Measurements from ENCODE around the gene TPK1. TPM values are rescaled to one million over a fixed set of nuclear protein-coding genes. Genes with fewer than 3 reads are reported as not detected.

TPK1 gene
- total RNA-seq, 4 donors from 2014 or later: 4.5 to 11.8 (median 8.0) TPM

DNA sequence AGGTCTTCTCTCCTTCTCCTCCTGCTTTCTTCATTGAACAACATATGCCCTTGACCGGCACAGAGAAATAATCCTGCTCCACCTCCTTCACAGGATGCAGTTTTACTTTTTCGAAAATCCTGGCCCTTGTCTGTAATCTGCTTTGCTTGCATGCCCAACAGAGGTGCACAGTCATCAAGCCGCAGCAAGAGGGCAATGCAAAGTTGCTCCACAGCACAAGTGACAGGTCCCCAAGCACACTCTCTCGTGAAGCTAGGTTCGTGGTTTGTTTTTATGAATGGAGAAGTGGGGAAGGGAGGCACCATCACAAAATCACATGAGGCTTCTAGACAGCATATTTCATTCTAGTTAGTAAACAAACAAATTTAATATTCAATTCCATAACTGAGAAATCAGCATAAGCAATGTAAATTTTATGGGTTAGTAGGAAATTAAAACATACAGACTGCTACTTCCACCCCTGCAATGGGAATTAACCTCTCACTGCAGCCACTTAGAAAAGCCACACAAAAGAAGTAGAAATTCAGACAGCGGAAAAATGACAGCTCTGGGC, 178.8 kb downstream of the TPK1 start:
- no peak for ATAC-seq (ENCODE audit: low FRiP score)

GRCh38 chr7:144653449-144653848, 182.4 kb downstream of the TPK1 start:
- DNase-seq (ENCODE audit: low spot score): no peak
- TF ChIP-seq, protein P1, sequence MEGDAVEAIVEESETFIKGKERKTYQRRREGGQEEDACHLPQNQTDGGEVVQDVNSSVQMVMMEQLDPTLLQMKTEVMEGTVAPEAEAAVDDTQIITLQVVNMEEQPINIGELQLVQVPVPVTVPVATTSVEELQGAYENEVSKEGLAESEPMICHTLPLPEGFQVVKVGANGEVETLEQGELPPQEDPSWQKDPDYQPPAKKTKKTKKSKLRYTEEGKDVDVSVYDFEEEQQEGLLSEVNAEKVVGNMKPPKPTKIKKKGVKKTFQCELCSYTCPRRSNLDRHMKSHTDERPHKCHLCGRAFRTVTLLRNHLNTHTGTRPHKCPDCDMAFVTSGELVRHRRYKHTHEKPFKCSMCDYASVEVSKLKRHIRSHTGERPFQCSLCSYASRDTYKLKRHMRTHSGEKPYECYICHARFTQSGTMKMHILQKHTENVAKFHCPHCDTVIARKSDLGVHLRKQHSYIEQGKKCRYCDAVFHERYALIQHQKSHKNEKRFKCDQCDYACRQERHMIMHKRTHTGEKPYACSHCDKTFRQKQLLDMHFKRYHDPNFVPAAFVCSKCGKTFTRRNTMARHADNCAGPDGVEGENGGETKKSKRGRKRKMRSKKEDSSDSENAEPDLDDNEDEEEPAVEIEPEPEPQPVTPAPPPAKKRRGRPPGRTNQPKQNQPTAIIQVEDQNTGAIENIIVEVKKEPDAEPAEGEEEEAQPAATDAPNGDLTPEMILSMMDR (IDR thresholded peaks at IDR 0.05): no peak
- ATAC-seq (ENCODE audit: low FRiP score): no peak

More for the DNA sequence above, 178.8 kb downstream of the TPK1 start:
- TF ChIP-seq, protein P1 (IDR thresholded peaks at IDR 0.05): no peak
- no peak for DNase-seq (ENCODE audit: low spot score)

DNA sequence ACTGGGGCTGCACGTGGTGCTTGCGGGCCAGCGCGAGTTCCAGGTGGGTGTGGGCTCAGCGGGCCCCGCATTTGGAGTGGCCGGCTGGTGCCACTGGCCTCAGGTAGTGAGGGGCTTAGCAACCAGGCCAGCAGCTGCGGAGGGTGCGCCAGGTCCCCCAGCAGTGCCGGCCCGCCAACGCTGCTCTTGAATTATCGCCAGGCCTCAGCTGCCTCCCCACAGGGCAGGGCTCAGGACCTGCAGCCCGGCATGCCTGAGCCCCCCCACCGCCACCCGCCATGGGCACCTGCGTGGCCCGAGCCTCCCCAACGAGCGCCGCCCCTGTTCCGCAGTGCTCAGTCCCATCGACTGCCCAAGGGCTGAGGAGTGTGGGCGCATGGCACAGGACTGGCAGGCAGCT, 185.4 kb downstream of the TPK1 start:
- TF ChIP-seq, protein P1 (IDR thresholded peaks at IDR 0.05): no peak
- DNase-seq (ENCODE audit: low spot score): no peak
- no peak for ATAC-seq (ENCODE audit: low FRiP score)

DNA sequence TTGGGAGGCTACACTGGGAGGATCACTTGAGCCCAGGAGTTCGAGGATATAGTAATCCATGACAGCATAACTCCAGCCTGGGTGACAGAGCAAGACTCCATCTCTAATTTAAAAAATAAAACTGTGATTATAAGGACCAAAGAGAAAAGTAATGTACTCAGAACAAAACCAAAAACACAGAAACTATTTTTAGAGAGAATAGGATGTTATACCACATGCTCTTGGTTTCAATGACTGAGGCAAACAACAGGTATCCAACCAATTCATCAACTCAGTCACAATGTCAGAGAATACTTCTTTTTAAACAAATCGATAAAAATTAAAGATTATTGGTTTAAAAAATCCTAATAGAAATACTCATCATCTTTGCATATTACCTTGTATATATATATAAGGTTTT, 186.7 kb downstream of the TPK1 start:
- no peak for ATAC-seq (ENCODE audit: low FRiP score)
- no peak for DNase-seq (ENCODE audit: low spot score)
- TF ChIP-seq, protein P1 (IDR thresholded peaks at IDR 0.05): no peak

- ATAC-seq (ENCODE audit: low FRiP score) (no peak), DNase-seq (ENCODE audit: low spot score) (no peak)
- TF ChIP-seq, protein P1 (IDR thresholded peaks at IDR 0.05): no peak
These were observed 194.3 kb downstream of the TPK1 start for GRCh38 chr7:144641389-144642044.

- no peak for DNase-seq (ENCODE audit: low spot score)
- no peak for ATAC-seq (ENCODE audit: low FRiP score)
- TF ChIP-seq, protein P1 (IDR thresholded peaks at IDR 0.05): no peak
These were observed 203.1 kb downstream of the TPK1 start for GRCh38 chr7:144632724-144633123.

- ATAC-seq (ENCODE audit: low FRiP score) (no peak), DNase-seq (ENCODE audit: low spot score) (no peak)
- TF ChIP-seq, protein P1 (IDR thresholded peaks at IDR 0.05): no peak
These were observed 206.3 kb downstream of the TPK1 start for GRCh38 chr7:144629598-144629997.

Data from omental fat pad (tissue), 4 donors.